Cardiac fibroblast (primary cell): ENCODE results near the gene ANXA9.

Source experiments
- DNase-seq, 2 donors: peaks; one replicate each; pipeline versions ENCODE4 v3.0.0 to v3.0.0-alpha.2; 2010; ENCODE audit warnings: low read depth in 2 of 2
- H3K4me3 ChIP-seq, 2 donors: replicated peaks in 1 of 2; 1 replicate in 1 of 2; 2 replicates in 1 of 2; pipeline ENCODE4 v1.5.1; 2011; ENCODE audit warnings: low read depth in 2 of 2, low read length in 2 of 2, mild to moderate bottlenecking in 2 of 2, moderate library complexity in 1 of 2
- TF ChIP-seq, protein P1 (sequence below): IDR thresholded peaks from one replicate; pipeline ENCODE4 v1.5.1; 2011; ENCODE audit warnings: low read depth, mild to moderate bottlenecking, low read length, inconsistent platforms

Gene ANXA9

DNA sequence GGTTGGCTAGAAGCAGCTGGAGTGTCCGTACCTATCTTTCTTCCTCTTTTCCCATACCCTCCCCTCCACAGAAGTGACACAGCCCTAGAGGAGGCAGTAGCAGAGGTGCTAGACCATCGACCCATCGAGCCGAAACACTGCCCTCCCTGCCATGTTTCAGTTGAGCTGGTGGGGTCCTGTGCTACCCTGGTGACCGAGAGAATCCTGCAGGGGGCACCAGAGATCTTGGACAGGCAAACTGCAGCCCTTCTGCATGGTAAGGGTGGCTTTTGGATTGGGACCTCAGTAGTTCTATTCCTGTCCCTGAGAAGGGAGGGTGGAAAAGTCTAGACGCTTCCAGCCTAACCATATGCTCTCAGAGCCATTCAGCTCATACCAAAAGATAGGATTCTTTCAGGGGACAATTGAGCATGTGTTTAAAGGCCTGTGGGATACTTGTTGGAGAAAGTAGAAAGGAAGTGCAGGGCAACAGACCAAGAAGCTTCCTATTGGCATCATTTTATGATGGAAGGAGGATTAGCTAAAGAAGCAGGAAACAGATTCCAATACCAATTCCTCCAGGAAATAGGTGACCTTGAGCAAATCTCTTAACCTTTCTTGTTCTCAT is 42.6 kb downstream of the ANXA9 start:
- H3K4me3 ChIP-seq: no peak overlapping the region
- peak; percentile 76 to 82 for DNase-seq

DNA sequence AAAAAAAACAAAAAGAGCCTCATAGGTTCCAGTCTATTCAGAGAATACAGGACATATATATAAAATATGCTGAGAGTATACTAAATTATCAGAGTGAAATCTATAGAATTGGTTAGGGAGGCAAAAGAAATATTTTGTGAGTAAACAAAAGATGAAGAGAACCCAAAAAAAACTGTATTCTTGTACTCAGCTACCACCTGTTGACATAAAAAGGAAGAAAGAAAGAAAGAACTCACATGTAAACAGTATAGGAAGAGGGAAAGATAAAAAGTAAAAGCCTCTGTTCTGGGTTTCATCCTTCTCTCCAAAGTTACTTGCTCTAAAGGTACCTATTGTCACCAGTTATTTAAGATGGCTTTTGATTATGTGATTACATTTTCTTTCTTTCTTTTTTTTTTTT is 44.4 kb downstream of the ANXA9 start:
- TF ChIP-seq, protein P1, sequence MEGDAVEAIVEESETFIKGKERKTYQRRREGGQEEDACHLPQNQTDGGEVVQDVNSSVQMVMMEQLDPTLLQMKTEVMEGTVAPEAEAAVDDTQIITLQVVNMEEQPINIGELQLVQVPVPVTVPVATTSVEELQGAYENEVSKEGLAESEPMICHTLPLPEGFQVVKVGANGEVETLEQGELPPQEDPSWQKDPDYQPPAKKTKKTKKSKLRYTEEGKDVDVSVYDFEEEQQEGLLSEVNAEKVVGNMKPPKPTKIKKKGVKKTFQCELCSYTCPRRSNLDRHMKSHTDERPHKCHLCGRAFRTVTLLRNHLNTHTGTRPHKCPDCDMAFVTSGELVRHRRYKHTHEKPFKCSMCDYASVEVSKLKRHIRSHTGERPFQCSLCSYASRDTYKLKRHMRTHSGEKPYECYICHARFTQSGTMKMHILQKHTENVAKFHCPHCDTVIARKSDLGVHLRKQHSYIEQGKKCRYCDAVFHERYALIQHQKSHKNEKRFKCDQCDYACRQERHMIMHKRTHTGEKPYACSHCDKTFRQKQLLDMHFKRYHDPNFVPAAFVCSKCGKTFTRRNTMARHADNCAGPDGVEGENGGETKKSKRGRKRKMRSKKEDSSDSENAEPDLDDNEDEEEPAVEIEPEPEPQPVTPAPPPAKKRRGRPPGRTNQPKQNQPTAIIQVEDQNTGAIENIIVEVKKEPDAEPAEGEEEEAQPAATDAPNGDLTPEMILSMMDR: no peak
- H3K4me3 ChIP-seq: no peak overlapping the region
- no peak for DNase-seq

More for the DNA sequence above, 42.6 kb downstream of the ANXA9 start:
- TF ChIP-seq, protein P1: peak; percentile 80

DNA sequence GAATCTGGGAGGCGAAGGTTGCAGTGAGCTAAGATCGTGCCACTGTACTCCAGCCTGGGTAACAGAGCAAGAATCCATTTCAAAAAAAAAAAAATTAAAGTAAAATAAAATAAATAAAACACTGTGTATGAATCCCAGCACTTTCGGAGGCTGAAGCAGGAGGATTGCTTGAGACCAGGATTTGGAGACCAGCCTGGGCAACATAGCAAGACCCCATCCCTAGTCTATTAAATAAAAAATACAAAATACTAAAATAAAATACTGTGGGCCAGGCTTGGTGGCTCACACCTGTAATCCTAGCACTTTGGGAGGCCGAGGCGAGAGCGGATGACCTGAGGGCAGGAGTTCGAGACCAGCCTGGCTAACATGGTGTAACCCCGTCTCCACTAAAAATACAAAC is 50.1 kb downstream of the ANXA9 start:
- DNase-seq: no peak
- TF ChIP-seq, protein P1: no peak
- no peak overlapping the region for H3K4me3 ChIP-seq

DNA sequence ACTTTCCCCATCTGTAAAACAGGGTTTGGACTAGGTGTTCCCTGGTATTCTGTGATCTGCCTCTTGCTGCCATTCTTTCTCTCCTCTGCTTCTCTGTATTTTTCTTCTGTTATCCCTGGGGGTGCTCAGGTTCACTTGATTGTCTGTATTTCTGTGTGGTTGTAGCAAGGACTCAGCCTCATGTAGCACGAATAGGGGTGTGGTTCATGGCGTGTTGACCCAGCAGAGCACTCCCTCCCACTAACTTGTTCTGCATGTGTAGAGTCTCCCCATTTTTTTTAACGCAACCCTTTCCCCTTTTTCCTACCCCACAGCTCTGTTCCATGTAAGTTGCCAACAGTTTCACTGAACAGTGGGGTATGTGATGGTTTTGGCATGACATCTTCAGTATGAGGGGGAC is 53.1 kb downstream of the ANXA9 start:
- TF ChIP-seq, protein P1: no peak
- no peak for DNase-seq

DNA sequence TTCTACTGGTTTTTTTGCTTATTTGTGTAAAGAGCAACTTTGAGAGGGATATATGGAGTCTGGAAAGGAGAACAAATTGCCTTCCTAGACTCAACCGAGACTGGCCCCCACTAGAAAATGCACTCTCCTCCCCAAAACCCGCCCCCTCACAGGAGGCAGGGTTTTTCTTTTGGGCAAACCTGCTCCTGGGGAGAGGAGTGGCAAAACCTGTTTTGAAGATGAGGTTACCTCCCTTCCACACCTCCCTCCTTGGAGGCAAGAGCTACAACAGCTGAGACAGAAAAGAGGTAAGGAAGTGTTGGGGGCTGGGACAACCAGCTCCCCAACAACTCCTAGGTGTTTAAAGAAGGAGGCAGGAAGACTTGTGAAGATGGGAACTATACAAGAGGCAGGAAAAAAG is 54.3 kb downstream of the ANXA9 start, which contains the start of gene BNIPL:
BNIPL (plus strand) TSS at position 231 of the 400 bp plus-strand sequence; CDS start at position 371, 140 bp downstream.
- TF ChIP-seq, protein P1: no peak
- H3K4me3 ChIP-seq: no peak within 1 kb of the TSS
- DNase-seq: no peak

More for the DNA sequence above, 53.1 kb downstream of the ANXA9 start:
- no peak overlapping the region for H3K4me3 ChIP-seq

DNA sequence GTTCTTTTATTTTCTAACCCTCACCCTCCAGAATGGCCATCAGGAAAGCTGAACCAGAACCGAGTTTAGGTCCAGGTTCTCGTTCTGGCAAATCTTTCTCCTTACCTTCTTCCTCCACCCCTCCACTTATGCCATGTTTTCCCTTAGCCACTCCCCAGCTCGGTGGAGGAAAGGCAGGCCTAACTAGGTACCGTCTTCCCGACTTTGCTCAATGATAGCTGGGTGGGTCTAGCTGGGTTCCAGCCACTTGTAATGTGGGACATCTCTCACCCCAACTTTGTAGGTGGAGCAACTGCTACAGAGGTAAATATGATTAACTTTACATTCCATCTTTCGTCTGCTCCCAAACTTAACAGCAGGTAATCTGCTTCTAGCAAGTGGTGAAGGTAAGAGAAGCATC is 54.9 kb downstream of the ANXA9 start:
- no peak for DNase-seq
- no peak overlapping the region for H3K4me3 ChIP-seq
- TF ChIP-seq, protein P1: no peak

DNA sequence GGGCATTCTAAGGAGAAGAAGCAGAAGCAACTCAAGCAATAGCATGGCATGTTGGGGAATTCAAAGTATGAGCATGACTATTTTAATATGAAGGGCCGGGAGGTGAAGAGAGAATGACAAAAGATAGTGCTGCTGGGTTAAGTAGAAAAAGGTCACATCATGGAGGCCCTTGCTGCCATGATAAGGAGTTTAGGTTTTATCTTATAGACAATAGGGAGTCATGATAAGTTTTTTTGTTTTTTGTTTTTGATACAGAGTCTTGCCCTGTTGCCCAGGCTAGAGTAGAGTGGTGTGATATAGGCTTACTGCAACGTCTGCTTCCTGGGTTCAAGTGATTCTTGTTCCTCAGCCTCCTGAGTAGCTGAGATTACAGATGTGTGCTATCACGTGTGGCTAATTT is 57.4 kb downstream of the ANXA9 start:
- TF ChIP-seq, protein P1: no peak
- DNase-seq: no peak
- no peak overlapping the region for H3K4me3 ChIP-seq
